ENCODE results near the gene SELENON. TPM values are rescaled to one million over a fixed set of nuclear protein-coding genes. Genes with fewer than 3 reads are reported as not detected.
A peak's percentile ranks its signal among the peaks of the same experiment; 100 is the strongest.

The SELENON gene
- total and polyA plus RNA-seq, 10 of the 15 experiments (the other 5 are each of a cell fraction or from before 2014, with no cell fraction given) = 0.07 to 5.1 (median 0.80) TPM

GRCh38 chr1:25858494-25858893 lies 58.5 kb downstream of the SELENON start:
- peaks cover 19% of the 10 kb centered on the region for H3K79me2 ChIP-seq (ENCODE audit: control insufficient read depth, insufficient read depth, low read length)

More at GRCh38 chr1:25858494-25858893, 58.5 kb downstream of the SELENON start:
- ChIA-PET SMC1A (ENCODE audit: uncharacterized antibody, unreplicated experiment) (no interaction called here), RAD21 (ENCODE audit: unreplicated experiment) (no interaction called here), CTCF (interaction anchor here (0.5 to 2.1 kb wide), 2 partner anchors 14 to 1088 kb away, joined by 3 to 4 read pairs; no protein-coding TSS in a partner anchor), POLR2A (interaction anchor here (0.8 kb wide), 1 partner anchor 17 kb away, joined by 3 read pairs; the partner anchor contains the start of gene PAQR7)
- TSS peak; percentile 62 for BruUV-seq (replicated peaks)
- Histone ChIP-seq H3K27ac (ENCODE audit: control insufficient read depth, insufficient read depth) (peak overlapping the region; percentile 82), H3K4me2 (ENCODE audit: control insufficient read depth, insufficient read depth) (peak overlapping the region; percentile 92), H3K4me3 (peak overlapping the region; percentile 88), H3K4me1 (ENCODE audit: control insufficient read depth, insufficient read depth, low read length) (peaks cover 8% of the 10 kb centered on the region; the same call in 1 of the 2 replicates), H3K27me3 (replicated peaks in 1 of 2; ENCODE audit: control insufficient read depth in 2 of 2, insufficient read depth in 2 of 2, low read length in 1 of 2) (no peaks in the 10 kb centered on the region), H3K9me3 (replicated peaks; ENCODE audit: control insufficient read depth, insufficient read depth, low read length) (no peaks in the 10 kb centered on the region), H3K9ac (ENCODE audit: control insufficient read depth, insufficient read depth, low read length) (peak overlapping the region; percentile 72), H3K36me3 (ENCODE audit: control insufficient read depth in 2 of 2, insufficient read depth in 2 of 2, low read length in 1 of 2) (no peaks in the 10 kb centered on the region), H2AFZ (ENCODE audit: control insufficient read depth, low read depth, low read length) (peak overlapping the region; percentile 54), H4K20me1 (ENCODE audit: control insufficient read depth, insufficient read depth) (no peaks in the 10 kb centered on the region)
- WGBS (ENCODE audit: insufficient coverage, insufficient replicate concordance, low lambda C conversion rate, missing lambda C conversion rate) = 3% methylated on average over 7 of the region's 7 CpGs
- ATAC-seq = no peak; the same call in 2 of the 3 replicates
- in situ Hi-C loops (cut with MboI) (no loop called here), intact Hi-C loops (cut with micrococcal nuclease; ENCODE audit: unreplicated experiment) (loop anchor here (5.0 to 10.0 kb wide), 2 partner anchors 36 to 1296 kb away; partner anchors contain the start of gene SLC9A1)
- no peak for DNase-seq (ENCODE audit: low read depth, low spot score)
- no peak for TF ChIP-seq ETV6 (conservative IDR thresholded peaks at IDR 0.05 in 1 of 2, IDR thresholded peaks at IDR 0.05 in 1 of 2; ENCODE audit: borderline replicate concordance in 1 of 2, low read depth in 1 of 2)
- TF ChIP-seq ZNF687 (IDR thresholded peaks at IDR 0.05) = no peak
- FAIRE-seq = peak; percentile 44

Data from GM12878 (cell line).